CD4-positive, alpha-beta T cell treated with Interleukin-15 for 1 hour (primary cell): ENCODE data around the gene SBNO1.
"Not testable (repeated sequence)": the region's sequence is repeated elsewhere in the genome, so short reads cannot be mapped to it uniquely, and the experiment has no call there.

Experiments used
- DNase-seq: peaks from one replicate; pipeline ENCODE4 v3.0.0-alpha.2; 2020

Gene SBNO1

DNA sequence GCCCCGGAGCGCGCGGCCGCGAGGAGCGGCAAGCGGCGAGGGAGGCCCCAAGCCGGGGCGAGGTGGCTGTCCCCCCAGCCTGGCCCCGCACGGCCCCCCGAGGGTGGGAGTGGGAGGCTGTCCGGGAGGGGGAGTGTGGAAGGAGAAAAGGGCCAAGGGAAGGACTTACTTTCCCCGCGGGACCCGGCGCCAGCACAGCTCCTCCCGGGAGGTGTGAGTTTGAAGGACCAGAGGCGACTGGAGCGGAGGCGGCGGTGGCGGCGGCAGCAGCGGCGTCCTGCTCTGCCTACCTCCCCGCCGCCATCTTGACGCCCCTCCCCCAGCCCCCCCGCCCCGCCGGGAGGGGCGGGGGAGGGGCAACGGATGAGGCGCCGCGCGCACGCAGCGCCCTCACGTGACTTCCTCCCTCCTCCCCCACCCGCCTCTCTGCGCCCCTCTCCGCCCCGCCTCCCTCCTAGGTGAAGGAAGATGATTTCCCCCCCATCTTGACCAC lies at the start of gene SBNO1:
SBNO1 (minus strand) TSS at position 316 of the 493 bp plus-strand sequence. CDS start 14,406 bp downstream, outside the sequence.
- DNase-seq: peak; percentile 92

DNA sequence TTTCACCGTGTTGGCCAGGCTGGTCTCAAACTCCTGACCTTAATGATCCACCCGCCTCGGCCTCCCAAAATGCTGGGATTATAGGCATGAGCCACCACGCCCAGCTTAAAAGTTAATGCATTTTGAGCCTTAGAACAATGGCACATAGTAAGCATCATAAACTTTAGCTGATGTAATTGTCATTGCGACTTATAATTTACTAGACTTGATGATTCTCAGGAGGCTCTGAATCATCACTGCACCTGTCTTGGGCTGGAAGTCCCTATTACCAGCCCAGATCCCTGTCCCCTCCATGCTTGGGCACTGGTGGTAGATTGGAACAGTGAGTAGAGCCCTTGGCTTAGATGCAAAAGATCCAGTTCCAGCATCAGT lies 45.4 kb upstream of the SBNO1 start:
- DNase-seq: no peak

DNA sequence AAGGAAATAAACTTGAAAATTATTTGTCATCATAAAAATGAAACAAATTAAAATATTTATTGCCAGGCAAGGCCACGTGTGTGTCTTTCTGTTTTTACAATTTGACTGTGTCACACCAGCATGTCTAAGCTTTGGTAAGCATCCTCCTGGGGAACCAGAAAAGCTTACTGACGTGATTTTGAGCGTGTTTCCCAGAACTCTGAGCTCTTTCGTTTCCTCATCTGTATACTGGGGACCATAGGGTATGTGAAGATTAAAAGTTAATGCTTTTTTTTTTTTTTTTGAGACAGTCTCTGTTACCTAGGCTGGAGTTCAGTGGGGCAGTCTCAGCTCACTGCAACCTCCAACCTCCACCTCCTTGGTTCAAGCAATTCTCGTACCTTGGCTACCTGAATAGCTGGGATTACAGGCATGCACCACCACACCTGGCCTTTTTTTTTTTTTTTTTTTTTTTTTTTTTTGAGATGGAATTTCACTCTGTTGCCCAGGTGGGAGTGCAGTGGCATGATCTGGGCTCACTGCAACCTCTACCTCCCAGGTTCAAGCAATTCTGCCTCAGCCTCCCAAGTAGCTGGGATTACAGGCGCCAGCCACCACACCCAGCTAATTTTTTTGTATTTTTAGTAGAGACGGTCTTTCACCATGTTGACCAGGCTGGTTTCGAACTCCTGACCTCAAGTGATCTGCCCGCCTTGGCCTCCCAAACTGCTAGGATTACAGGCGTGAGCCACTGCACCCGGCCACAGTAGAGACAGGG lies 44.8 kb upstream of the SBNO1 start:
- not testable (repeated sequence) for DNase-seq

DNA sequence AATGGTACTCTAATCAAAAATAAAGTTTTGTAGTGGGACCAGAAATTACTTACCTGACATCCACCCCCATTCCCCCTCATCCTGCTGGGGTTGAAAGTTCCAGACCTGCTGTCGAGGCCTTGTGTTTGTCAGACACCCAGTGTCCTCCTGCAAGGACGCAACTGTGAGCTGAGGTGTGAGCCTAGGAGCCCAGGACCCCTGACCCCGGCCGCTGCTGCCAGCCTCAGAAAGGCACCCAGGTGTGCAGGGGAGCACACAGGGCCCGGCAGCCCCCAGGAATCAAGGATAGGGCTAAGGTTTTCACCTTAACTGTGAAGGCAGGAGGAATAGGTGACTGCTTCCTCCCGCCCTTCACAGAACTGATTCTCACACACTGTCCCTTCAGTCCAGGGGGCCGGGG lies 44.0 kb upstream of the SBNO1 start:
- not testable (repeated sequence) for DNase-seq

DNA sequence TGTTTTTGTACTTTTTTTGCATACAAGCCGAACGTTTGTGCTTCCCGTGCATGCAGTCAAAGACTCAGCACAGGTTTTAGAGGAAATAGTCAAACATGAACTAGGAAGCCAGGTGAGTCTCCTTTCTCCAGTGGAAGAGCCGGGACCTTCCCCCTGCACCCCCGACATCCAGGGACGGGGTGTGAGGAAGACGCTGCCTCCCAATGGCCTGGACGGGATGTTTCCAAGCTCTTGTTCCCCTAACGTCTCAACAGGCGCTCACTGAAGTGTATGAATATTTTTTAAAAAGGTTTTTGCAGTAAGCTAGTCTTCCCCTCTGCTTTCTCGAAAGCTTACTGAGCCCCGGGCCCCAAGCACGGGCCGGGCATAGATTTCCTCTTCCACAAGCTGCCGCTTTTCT lies 43.3 kb upstream of the SBNO1 start:
- not testable (repeated sequence) for DNase-seq

DNA sequence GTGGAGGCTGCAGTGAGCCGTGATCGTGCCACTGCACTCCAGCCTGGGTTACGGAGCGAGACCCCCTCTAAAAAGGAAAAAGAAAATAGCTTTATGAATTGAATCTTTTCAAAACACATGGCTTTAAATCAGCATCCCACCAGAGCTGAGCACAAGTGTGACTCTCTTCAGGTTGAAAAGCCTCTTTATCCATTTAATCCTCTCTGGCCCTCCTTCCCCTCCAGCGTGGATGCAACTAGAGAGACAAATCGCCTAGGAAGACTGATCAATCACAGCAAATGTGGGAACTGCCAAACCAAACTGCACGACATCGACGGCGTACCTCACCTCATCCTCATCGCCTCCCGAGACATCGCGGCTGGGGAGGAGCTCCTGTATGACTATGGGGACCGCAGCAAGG lies 42.6 kb upstream of the SBNO1 start:
- DNase-seq: not testable (repeated sequence)

DNA sequence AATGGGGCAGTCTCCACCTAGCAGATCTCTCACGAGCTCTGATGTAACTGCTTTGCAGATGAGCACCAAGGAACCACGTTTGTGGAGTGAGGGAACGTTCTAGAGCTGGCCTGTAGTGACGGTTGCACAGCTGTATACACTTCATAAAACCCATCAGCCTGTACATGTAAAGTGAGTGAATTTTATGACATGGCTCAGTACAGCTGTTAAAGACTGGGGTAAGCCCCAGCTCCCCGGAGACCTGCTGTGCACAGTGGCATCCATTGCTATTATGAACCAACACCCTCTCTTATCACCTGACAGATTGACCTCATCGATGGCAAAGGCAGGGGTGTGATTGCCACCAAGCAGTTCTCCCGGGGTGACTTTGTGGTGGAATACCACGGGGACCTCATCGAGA lies 39.9 kb upstream of the SBNO1 start:
- no peak for DNase-seq

DNA sequence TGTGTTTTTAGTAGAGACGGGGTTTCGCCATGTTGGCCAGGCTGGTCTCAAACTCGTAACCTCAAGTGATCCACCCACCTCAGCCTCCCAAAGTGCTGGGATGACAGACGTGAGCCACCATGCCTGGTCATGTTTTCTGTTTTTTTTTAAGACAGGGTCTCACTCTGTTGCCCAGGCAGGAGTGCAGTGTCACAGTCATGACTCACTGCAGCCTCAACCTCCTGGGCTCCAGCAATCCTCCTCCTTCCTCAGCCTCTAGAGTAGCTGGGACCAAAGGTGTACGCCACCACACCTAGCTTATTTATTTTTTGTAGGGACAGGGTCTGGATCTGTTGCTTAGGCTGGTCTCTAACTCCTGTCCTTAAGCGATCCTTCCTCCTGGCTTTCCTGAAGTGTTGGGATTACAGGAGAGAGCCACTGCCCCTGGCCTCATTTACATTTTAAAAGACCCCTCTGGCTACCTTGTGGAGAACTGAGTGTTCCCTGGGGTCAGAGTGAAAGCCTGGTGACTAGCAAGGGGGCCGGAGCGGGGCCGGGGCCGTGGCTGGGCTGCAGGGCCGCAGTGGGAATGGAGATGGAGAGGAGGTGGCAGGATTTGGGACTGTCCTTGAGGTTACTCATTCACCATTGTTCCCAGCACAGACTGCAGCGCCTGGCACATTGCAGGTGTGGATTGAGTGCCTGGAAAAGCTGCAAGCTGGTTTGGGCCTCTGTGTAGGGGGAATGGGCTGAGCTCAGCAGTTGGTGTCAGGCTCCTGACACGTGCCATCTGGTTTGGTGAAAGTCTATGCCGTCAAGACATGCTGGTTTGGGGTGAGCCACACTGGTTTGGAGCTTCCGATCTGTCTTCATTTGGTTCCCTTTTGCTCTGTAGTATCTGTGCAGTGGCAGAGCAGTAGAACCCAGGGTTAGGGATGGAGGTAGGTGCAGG lies 37.4 kb upstream of the SBNO1 start:
- DNase-seq: no peak

DNA sequence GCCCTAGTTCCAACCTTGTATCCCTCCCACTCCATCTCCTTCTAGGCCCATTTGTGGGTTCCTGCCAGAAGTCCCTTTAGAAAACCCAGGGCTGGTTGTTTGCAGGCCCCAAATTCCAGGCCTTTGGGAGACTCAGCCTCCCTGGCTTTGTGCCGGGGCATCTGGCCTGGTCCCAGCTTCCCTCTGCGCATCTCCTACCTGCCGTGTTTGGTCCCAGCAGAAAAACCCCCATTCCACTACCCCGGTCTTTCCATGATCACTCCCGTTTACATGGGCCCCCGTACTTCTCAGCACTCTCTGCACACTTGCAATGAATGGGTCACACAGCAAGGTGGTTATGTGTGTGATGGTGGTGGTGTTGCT lies 34.6 kb upstream of the SBNO1 start:
- no peak for DNase-seq

DNA sequence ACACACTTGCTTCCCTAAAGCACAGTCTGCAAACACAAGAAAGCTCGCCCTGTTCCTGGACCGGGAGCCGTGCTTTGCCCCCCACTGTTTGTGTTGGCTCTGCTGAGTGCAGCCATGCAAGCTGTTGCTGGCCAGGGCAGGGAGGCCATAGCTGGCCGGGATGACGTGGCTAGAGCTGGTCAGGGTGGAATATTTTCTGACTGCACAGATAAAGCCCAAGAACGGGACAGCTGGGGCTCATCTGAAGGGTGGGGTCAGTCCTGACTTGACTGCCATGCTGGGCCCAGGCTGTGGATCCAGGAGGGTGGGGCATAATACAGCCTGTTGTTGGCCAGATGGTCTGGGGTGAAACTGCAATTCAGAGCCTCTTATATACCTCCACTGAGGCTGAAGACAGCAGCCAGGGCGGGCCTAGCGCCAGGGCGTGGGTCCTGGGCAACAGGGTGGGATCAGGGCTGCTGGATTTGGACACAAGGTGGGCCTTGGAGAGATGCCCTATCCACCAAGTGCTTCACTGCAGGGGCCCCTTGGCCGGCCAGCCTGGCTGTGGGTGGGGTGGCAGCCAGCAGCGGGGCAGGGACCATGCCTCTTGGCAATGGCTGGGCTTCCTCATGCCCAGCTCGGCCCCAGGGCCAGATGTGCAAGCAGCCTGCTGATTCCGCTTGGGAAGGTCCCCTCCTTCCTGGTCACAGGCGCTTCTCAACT lies 34.1 kb upstream of the SBNO1 start:
- DNase-seq: no peak

DNA sequence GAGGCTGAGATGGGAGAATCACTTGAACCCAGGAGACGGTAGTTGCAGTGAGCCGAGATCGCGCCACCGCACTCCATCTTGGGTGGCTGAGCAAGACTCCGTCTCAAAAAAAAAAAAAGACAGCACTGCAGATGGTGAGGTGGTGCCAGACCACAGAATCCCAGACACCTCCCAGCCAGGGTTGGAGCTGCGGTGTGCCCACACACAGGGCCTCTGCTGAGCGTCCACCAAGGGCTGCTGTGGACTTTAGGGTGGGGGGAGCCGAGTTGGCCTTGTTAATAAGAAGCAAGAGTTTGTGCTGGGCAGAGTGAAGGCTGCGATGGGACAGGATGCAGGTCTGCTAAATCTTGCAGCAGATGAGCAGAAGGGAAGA lies 33.5 kb upstream of the SBNO1 start:
- no peak for DNase-seq

DNA sequence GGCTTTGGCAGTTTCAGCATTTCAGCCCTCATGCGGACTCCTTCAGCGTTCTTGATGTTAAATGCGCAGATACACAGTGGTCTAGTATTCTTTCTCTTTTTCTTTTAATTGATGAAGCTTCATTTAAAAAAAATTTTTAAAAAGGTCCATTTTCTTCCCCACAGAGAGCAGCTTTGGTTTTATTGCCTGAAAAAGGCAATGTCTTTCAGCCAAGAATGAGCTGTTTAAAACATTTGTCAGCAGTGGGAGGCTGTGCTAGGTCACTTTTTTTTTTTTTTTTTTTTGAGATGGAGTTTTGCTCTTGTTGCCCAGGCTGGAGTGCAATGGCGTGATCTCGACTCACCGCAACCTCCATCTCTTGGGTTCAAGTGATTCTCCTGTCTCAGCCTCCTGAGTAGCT lies 32.8 kb upstream of the SBNO1 start:
- no peak for DNase-seq

DNA sequence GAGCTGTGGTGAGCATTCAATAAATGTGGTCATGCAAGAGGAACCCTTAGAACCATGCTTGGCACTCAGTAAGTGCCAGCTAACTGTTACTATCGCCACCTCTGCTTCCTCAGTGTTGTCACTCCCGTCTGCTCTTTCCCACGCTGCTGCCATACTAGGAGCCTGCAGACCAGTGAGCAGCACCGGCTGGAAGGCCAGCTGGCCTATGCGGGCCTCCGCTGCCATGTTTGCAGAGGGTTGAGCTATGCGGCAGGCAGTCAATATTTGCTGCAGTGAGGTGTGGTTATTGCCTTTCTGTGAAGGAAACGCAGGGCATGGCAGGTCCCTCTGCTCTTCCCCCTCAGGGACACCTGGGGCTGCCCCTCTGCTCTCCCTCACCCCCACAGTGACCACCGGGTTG lies 32.3 kb upstream of the SBNO1 start:
- DNase-seq: no peak

DNA sequence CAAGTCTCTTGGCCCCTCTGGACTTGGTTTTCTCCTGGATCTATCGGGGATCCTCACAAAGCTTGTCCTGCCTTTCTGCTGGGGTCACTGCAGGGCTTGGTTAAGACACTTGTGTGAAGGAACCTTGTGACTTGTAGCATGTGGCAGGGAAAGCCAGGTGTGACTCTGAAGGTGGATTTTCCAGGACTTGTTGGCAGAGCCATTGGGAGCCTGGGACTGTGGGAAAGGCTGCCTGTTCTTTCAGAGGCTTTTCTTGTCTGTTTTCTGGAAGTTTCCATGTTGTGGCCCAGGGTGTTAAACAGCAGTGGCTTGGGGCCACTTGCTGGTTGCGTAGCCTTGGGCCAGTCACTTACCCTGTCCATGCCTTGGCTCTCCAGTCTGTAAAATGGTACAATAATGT lies 31.9 kb upstream of the SBNO1 start:
- DNase-seq: no peak

DNA sequence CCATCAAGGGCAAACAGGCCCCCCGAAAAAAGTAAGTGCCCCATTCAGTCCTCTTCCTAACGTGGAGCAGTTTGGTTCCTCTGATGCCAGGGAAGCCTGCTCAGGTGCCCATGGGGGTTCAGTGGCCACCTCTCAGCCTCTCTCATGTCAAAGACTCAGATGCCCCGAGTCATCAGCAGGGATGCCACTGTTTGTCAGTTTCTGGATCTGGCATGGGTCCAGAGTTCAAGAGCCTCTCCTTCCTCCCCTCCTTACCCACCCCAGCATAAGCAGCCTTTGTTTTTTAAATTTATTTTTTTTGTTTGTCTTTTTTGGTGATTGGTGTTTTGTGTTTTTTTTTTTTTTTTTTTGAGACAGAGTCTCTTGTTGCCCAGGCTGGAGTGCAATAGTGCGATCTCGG lies 30.6 kb upstream of the SBNO1 start:
- no peak for DNase-seq

DNA sequence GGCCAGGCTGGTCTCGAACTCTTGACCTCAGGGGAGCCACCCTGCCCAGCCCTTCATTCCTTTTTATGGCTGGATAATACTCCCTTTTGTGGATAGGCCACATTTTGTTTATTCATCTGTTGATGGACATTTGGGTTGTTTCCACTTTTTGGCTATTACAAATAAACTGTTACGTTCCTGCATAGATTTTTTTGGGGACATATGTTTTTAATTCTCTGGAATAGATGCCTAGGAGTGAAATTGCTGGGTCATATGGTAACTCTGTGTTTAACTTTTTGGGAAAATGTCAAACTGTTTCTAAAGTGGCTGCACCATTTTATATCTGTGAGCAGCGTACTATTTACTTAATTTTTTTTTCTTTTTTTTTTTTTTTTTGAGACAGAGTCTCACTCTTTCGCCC lies 29.1 kb upstream of the SBNO1 start:
- no peak for DNase-seq

DNA sequence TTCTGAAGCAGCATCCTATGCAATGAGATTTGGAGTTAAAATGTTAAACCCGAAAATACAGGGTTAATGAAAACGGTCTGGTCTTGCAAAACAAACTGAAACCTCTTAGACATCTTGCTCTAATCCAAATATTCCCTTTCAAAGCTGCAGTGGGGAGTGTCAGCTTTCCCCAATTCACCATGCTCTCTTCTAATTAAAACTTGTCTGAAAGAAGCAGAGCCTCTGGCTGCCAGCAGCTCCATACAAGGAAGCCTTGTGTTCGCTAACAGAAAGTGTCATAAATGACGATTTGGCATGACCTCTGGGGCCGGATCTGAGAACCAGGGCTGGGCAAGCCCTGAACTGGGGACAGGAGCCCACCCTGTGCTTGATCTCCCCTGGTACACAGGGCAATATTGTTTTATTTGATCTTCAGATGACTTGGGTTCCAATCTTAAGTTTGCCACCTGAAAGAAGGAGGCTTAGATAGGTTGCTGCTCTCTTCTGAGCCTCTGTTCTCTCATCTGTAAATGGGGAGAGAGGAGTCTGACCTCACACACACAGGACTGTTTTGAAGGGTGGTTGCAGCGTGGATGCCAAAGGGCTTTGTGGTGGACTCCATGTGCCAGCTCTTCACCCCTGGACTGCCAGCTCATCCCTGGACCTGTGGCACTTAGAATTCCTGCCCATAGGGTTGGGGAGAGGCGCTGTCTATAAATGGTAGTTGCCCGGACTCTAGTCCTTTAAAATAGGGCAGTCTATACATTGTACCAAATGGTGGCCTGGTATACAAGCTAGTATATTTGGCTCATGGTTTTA lies 27.1 kb upstream of the SBNO1 start:
- no peak for DNase-seq

DNA sequence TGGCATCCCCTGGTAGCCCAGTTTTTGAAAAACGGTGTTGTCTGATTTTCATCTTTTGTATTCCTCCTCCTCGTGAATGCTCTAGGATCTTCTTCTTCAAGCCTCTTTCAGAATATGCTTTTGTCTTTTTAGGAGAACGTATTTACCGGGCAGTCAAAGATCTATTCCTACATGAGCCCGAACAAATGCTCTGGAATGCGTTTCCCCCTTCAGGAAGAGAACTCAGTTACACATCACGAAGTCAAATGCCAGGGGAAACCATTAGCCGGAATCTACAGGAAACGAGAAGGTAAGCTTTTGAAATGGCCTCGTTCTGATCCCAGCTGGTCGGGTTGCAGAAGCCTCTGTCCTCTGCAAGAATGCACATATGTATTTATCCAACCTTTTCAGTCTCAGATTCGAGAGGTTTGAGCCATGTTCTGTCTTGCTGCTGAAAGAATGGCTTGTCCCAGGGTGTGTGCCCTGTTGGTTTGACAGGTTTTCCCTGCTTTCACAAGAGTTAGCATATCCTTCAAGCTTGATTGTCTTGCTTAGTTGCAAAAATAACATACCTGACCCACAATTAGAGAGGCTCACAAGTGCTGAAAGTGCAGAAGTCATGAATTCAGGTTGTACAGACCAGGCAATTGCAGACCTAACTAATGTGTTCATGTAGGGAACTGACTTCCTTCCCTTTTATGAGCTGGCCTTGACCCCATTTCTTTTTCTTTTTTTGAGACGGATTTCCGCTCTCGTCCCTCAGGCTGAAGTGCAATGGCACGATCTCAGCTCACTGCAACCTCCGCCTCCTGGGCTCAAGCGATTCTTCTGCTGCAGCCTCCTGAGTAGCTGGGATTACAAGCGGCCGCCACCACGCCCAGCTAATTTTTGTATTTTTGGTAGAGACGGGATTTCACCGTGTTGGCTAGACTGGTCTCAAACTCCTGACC lies 26.1 kb upstream of the SBNO1 start:
- DNase-seq: no peak

DNA sequence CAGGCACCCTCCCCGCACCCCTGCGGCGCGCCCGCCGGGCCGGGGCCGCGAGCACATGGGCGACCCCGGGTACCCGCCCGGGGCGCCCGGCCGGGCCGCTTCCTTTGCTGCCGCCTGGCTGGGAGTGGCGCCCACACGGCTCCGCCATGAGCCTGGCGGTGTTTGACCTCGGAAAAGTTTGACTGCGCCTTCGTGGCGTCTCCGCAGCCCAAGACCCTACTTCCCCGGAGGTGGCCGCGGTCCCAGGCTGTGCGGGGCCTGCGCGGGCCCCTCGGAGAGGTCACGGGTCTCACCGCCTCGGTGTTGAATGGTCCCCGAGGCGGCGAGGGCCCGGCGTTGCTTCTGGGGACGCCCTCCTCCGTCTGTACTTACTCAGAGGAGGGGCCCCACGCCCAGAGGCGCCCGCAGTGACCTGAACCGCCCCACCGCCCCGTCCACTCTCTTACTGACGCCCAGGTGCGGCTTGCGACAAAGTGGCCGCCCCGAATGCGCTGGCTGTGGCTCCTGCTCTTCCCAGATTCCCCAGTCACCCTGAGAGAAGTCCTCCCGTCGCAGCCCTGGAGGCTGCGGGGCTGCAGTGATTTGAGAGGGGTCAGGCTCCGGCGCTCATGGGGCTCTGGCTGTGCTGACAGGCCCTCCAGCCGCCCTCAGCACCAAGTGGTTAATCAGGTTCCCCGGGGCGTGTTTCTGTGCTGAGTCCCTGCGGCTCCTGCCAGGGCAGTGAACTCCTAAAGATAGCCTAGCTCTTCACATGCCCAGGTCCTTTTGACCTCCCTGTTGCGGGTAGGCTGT lies 25.1 kb upstream of the SBNO1 start:
- DNase-seq: no peak

DNA sequence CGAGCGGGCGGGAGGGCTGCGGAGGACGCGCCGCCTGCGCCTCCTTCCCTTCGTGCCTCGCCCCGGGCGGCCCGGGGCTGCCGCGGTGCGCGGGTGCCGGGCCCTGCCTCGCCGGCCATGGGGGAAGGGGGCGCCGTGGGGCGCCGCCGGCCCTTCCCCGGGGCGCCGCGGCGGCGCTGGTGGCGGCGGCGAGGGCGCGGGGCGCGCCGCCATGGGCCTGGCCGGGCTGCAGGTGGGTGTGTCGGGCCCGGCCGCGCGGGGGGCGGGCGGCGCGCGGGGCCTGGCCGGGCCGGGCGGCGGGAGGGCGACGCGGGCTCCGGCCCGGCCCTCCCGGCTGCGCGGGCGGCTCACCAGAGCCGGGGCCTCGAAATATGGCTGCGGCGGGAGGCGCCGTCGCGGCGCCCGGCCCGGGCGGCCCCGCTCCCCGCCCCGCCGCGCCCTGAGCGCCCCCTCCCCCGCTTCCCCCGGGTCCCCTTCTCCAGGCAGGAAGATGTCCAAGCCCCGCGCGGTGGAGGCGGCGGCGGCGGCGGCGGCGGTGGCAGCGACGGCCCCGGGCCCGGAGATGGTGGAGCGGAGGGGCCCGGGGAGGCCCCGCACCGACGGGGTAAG lies 24.4 kb upstream of the SBNO1 start:
- DNase-seq: no peak
